B cell (primary cell): ENCODE measurements around the gene MYOD1. TPM values are rescaled to one million over a fixed set of nuclear protein-coding genes. Genes with fewer than 3 reads are reported as not detected.

Experiments used
- ATAC-seq: fragments of 200-7000 bp; cut with Tn5 transposase; one replicate; pipeline ENCODE4 v1.10.0; 2021; ENCODE audit warnings: low read depth, mild to moderate bottlenecking, moderate number of reproducible peaks, moderate library complexity
- CTCF ChIA-PET: fragments of 350-600 bp; sonication (Branson Sonifier 250); formaldehyde crosslinking; loops from one replicate; lab custom pipeline; 2021; ENCODE audit warnings: antibody characterized with exemption, inconsistent platforms; lab: Charles Lee
- POLR2A ChIA-PET: fragments of 350-600 bp; sonication (Branson Sonifier 250); formaldehyde crosslinking; loops from one replicate; lab custom pipeline; 2021; ENCODE audit warnings: antibody characterized with exemption; lab: Charles Lee
- DNase-seq: peaks from one replicate; pipeline ENCODE4 v3.0.0; 2013
- H2AFZ ChIP-seq: 2 replicates; pipeline ENCODE4 v1.6.1; 2012; ENCODE audit warnings: mild to moderate bottlenecking, low read depth, low read length; ENCODE audit not compliant: insufficient read depth, poor library complexity, severe bottlenecking
- H3K27ac ChIP-seq, 2 donors: 1 replicate in 1 of 2; 2 replicates in 1 of 2; pipeline ENCODE4 v1.5.1; 2012 to 2013; ENCODE audit warnings: low read length in 2 of 2, mild to moderate bottlenecking in 2 of 2, moderate library complexity in 1 of 2
- H3K27me3 ChIP-seq, 4 experiments: fragments of 200-600 bp in 1 of 4; sonication (generic) in 1 of 4; replicated peaks in 1 of 4; 1 replicate in 2 of 4; 2 replicates in 2 of 4; pipeline versions ENCODE4 v1.6.1 to v1.7.0; 2013 to 2016; ENCODE audit warnings: low read length in 3 of 4, mild to moderate bottlenecking in 2 of 4, mixed read lengths in 1 of 4, moderate library complexity in 1 of 4; ENCODE audit not compliant: insufficient read depth in 4 of 4, control insufficient read depth in 3 of 4; ENCODE audit errors: control extremely low read depth in 1 of 4
- H3K36me3 ChIP-seq, 2 experiments: replicated peaks in 1 of 2; 1 replicate in 1 of 2; 2 replicates in 1 of 2; pipeline versions ENCODE4 v1.6.1 to v1.7.1; 2013; ENCODE audit warnings: low read length in 1 of 2; ENCODE audit not compliant: insufficient read depth in 2 of 2, control insufficient read depth in 1 of 2; ENCODE audit errors: control extremely low read depth in 1 of 2, extremely low read depth in 1 of 2
- H3K4me1 ChIP-seq, 2 donors: fragments of 200-600 bp in 1 of 2; sonication (generic) in 1 of 2; 1 replicate in 1 of 2; 2 replicates in 1 of 2; pipeline versions ENCODE4 v1.5.1 to v1.6.1; 2013 to 2017; ENCODE audit warnings: low read length in 2 of 2; ENCODE audit not compliant: control insufficient read depth in 2 of 2, insufficient read depth in 2 of 2
- H3K4me2 ChIP-seq: replicated peaks from 2 replicates; pipeline ENCODE3; 2012; ENCODE audit warnings: mild to moderate bottlenecking, low read depth, low read length; ENCODE audit not compliant: poor library complexity, severe bottlenecking
- H3K4me3 ChIP-seq, 5 experiments: fragments of 200-600 bp in 1 of 5; sonication (generic) in 1 of 5; 1 replicate in 3 of 5; 2 replicates in 2 of 5; pipeline versions ENCODE4 v1.5.1 to v1.7.0; 2011 to 2016; ENCODE audit warnings: low read length in 4 of 5, mild to moderate bottlenecking in 4 of 5, low read depth in 2 of 5, control low read depth in 1 of 5, moderate library complexity in 1 of 5; ENCODE audit not compliant: insufficient read depth in 1 of 5; ENCODE audit errors: control extremely low read depth in 1 of 5, extremely low read depth in 1 of 5
- H3K79me2 ChIP-seq: fragments of 200-600 bp; sonication (generic); one replicate; pipeline ENCODE4 v1.6.0; 2016; ENCODE audit warnings: low read length; ENCODE audit not compliant: control insufficient read depth, insufficient read depth
- H3K9ac ChIP-seq: fragments of 200-600 bp; sonication (generic); 2 replicates; pipeline ENCODE4 v1.6.1; 2017; ENCODE audit warnings: mild to moderate bottlenecking, low read length, moderate library complexity
- H3K9me3 ChIP-seq, 3 donors: one replicate each; pipeline versions ENCODE4 v1.6.1 to v1.7.1; 2013; ENCODE audit warnings: low read length in 2 of 3; ENCODE audit not compliant: control insufficient read depth in 2 of 3, insufficient read depth in 1 of 3; ENCODE audit errors: control extremely low read depth in 1 of 3
- H4K20me1 ChIP-seq: 2 replicates; pipeline ENCODE4 v1.6.0; 2012; ENCODE audit warnings: mild to moderate bottlenecking, low read length; ENCODE audit not compliant: insufficient read depth, control insufficient read depth, poor library complexity, severe bottlenecking
- H3K27ac Mint-ChIP-seq: one replicate; pipeline ENCODE4 v1.8.0; 2021; ENCODE audit warnings: mixed read lengths
- H3K27me3 Mint-ChIP-seq: one replicate; pipeline ENCODE4 v1.8.0; 2021; ENCODE audit warnings: mixed read lengths
- H3K4me1 Mint-ChIP-seq: one replicate; pipeline ENCODE4 v1.8.0; 2021; ENCODE audit warnings: mixed read lengths
- H3K4me3 Mint-ChIP-seq: one replicate; pipeline ENCODE4 v1.8.0; 2021; ENCODE audit warnings: mixed read lengths
- H3K9me3 Mint-ChIP-seq: one replicate; pipeline ENCODE4 v1.8.0; 2022; ENCODE audit warnings: mixed read lengths; ENCODE audit not compliant: insufficient read depth
- CTCF ChIP-seq: fragments of 200-600 bp; IDR thresholded peaks from one replicate; pipeline ENCODE4 v1.8.0; 2022; ENCODE audit warnings: antibody characterized with exemption, mild to moderate bottlenecking
- EZH2 ChIP-seq: IDR thresholded peaks from 2 replicates; pipeline ENCODE4 v1.6.1; 2012; ENCODE audit warnings: borderline replicate concordance, low read depth, mild to moderate bottlenecking, moderate library complexity, low read length; ENCODE audit not compliant: insufficient read depth, poor library complexity, severe bottlenecking
- WGBS: methylation state at CpG from one replicate; pipeline ENCODE4 v1.1.5; 2013; ENCODE audit warnings: missing lambda C conversion rate; ENCODE audit not compliant: insufficient coverage; 5-methylcytosine and 5-hydroxymethylcytosine counted together
- intact Hi-C: fragments of 100-400 bp; cut with micrococcal nuclease; formaldehyde crosslinking; loops from one replicate; pipeline ENCODE4 v1.10.0; 2022
- polyA plus RNA-seq: library from polyadenylated mRNA; depleted of rRNA; stranded (reverse); fragments of >200 nt; gene quantifications from 2 replicates; pipeline ENCODE4 v1.2.3, GENCODE V29; 2012
- total RNA-seq, 2 donors: library from RNA; stranded (reverse); fragments of 120-200 nt in 1 of 2; gene quantifications; 1 replicate in 1 of 2; 2 replicates in 1 of 2; pipeline versions ENCODE4 v1.2.3 to v1.2.4, GENCODE V29; 2013 to 2022

Gene MYOD1
- total and polyA plus RNA-seq, 2 donors (not counting 1 experiment from before 2014, with no cell fraction given) = not detected

GRCh38 chr11:17707830-17708229 lies 11.5 kb upstream of the MYOD1 start:
- TF ChIP-seq EZH2 = no peak
- H3K4me1 ChIP-seq = no peaks in the 10 kb centered on the region
- WGBS = 66% methylated on average over 4 of the region's 4 CpGs
- H3K4me3 Mint-ChIP-seq = no peak overlapping the region
- no peak overlapping the region for H2AFZ ChIP-seq
- H3K36me3 ChIP-seq = no peaks in the 10 kb centered on the region
- no peak overlapping the region for H3K27ac ChIP-seq
- H3K4me2 ChIP-seq = no peak overlapping the region
- H3K9ac ChIP-seq = no peak overlapping the region
- no peaks in the 10 kb centered on the region for H3K4me1 Mint-ChIP-seq
- ATAC-seq (no peak), DNase-seq (no peak)
- H3K79me2 ChIP-seq = no peaks in the 10 kb centered on the region
- no peak overlapping the region for H3K4me3 ChIP-seq
- ChIA-PET CTCF (no interaction called here), POLR2A (no interaction called here)
- peaks cover 4% of the 10 kb centered on the region for H3K27me3 Mint-ChIP-seq
- H3K9me3 ChIP-seq = peaks cover 0 to 4% (median 3%) of the 10 kb centered on the region in 3 donors
- H4K20me1 ChIP-seq = no peaks in the 10 kb centered on the region
- H3K9me3 Mint-ChIP-seq = peaks cover 8% of the 10 kb centered on the region
- peaks cover 0 to 10% (median 1%) of the 10 kb centered on the region in 4 experiments for H3K27me3 ChIP-seq
- H3K27ac Mint-ChIP-seq = no peak overlapping the region
- intact Hi-C loops = no loop called here

GRCh38 chr11:17711836-17712235 lies 7.5 kb upstream of the MYOD1 start:
- no peaks in the 10 kb centered on the region for H3K36me3 ChIP-seq
- no peaks in the 10 kb centered on the region for H3K79me2 ChIP-seq
- H3K27me3 Mint-ChIP-seq = peaks cover 12% of the 10 kb centered on the region
- DNase-seq (no peak), ATAC-seq (no peak)
- H3K27ac Mint-ChIP-seq = no peak overlapping the region
- H3K9me3 ChIP-seq = peaks cover 0 to 3% (median 0%) of the 10 kb centered on the region in 3 donors
- no peak overlapping the region for H3K27ac ChIP-seq
- peaks cover 0 to 24% (median 1%) of the 10 kb centered on the region in 4 experiments for H3K27me3 ChIP-seq
- no peak overlapping the region for H3K9ac ChIP-seq
- no peaks in the 10 kb centered on the region for H3K4me1 Mint-ChIP-seq
- H3K9me3 Mint-ChIP-seq = no peaks in the 10 kb centered on the region
- H3K4me3 ChIP-seq = no peak overlapping the region
- no peaks in the 10 kb centered on the region for H4K20me1 ChIP-seq
- no peak overlapping the region for H3K4me3 Mint-ChIP-seq
- ChIA-PET CTCF (no interaction called here), POLR2A (no interaction called here)
- H2AFZ ChIP-seq = no peak overlapping the region
- intact Hi-C loops = no loop called here
- TF ChIP-seq CTCF (no peak), EZH2 (no peak)
- 80% methylated on average over 1 of the region's 4 CpGs for WGBS
- no peaks in the 10 kb centered on the region for H3K4me1 ChIP-seq
- H3K4me2 ChIP-seq = no peak overlapping the region
